Astrocyte of the cerebellum (primary cell): Measurements from ENCODE around the gene UCK1.

Experiments
- DNase-seq: peaks from one replicate; pipeline ENCODE4 v3.0.0-alpha.2; 2011; ENCODE audit warnings: low read depth
- H3K4me3 ChIP-seq: 2 replicates; pipeline ENCODE4 v1.5.1; 2011; ENCODE audit warnings: mild to moderate bottlenecking, low read depth, low read length, moderate library complexity
- in situ Hi-C: cut with HindIII; loops from 2 replicates; pipeline ENCODE4 v1.10.0; 2017; ENCODE audit warnings: low sequenced_read_pairs
- TF ChIP-seq, protein P1 (sequence below): IDR thresholded peaks from 2 replicates; pipeline ENCODE4 v1.5.1; 2012; ENCODE audit warnings: low read length, low read depth, moderate library complexity, mild to moderate bottlenecking; ENCODE audit errors: missing control alignments

UCK1 gene

DNA sequence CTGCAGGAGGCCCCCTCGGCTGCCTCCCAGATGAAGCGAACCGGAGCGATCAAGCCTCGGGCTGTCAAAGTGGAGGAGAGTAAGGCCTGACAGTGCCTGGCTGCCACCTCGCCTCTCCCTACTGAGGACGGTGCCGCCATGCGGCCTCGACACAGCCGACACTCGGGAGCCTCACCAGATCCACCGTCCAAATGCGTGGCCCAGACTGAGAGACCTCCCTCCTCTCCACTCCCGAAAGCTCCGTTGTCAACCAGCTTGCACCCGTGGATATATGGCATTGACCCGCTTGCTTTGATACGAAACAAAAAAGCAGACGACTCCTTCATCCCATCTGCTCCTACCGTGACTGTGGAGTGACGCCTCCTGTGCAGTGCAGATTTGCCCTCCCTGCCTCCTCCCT, 35.3 kb downstream of the UCK1 start:
- TF ChIP-seq, protein P1, sequence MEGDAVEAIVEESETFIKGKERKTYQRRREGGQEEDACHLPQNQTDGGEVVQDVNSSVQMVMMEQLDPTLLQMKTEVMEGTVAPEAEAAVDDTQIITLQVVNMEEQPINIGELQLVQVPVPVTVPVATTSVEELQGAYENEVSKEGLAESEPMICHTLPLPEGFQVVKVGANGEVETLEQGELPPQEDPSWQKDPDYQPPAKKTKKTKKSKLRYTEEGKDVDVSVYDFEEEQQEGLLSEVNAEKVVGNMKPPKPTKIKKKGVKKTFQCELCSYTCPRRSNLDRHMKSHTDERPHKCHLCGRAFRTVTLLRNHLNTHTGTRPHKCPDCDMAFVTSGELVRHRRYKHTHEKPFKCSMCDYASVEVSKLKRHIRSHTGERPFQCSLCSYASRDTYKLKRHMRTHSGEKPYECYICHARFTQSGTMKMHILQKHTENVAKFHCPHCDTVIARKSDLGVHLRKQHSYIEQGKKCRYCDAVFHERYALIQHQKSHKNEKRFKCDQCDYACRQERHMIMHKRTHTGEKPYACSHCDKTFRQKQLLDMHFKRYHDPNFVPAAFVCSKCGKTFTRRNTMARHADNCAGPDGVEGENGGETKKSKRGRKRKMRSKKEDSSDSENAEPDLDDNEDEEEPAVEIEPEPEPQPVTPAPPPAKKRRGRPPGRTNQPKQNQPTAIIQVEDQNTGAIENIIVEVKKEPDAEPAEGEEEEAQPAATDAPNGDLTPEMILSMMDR: no peak
- DNase-seq: no peak
- in situ Hi-C loops: no loop called here
- H3K4me3 ChIP-seq: no peak overlapping the region

DNA sequence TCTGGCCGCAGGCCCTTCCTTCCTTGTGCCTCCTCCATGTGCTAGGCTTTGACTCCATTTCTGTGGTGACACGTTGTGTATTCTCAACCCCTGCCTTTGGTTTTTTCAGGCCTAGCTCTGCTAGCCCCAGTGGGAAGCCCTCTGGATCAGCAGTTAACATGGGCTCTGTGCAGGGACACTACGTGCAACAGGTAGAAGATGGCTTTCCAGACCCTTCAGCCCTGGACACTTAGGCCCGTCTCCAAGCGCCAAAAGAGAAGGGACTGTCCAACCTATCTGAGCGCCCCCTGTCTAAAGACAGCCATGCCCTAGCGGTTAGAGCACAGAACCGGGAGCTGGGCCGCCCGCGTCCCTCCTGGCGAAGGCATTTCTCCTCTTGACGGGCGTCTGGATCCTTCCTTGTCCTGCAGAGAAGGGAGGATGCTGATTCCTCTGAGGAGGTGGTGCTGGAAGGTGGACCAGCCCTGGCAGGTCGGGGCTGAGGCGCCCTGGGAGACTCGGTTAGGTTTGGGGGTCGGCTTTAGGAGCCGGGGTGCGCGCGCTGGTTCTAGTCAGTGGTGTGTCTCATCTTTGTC, 36.7 kb downstream of the UCK1 start:
- TF ChIP-seq, protein P1: no peak
- no peak for DNase-seq
- H3K4me3 ChIP-seq: no peak overlapping the region
- in situ Hi-C loops: no loop called here

DNA sequence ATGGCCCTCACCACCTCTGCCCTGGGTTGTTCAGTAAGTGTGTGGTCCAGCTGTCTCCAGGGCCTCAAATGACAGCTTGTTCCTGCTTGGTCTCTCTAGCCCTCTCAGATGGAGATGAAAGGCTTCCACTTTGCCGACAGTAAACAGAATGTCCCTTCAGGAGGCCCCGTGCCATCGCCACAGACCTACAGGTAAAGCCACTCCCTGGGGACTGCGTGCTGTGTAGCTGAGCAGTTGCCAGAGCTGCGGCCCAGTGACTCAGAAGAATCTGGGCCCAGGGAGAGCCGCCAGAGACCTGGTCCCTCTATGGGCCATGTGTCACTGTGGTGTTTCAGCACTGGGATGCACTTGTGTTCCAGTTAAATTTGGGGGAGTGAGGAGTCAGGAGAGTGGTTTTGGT, 39.0 kb downstream of the UCK1 start:
- in situ Hi-C loops: no loop called here
- no peak overlapping the region for H3K4me3 ChIP-seq
- TF ChIP-seq, protein P1: no peak
- DNase-seq: no peak

DNA sequence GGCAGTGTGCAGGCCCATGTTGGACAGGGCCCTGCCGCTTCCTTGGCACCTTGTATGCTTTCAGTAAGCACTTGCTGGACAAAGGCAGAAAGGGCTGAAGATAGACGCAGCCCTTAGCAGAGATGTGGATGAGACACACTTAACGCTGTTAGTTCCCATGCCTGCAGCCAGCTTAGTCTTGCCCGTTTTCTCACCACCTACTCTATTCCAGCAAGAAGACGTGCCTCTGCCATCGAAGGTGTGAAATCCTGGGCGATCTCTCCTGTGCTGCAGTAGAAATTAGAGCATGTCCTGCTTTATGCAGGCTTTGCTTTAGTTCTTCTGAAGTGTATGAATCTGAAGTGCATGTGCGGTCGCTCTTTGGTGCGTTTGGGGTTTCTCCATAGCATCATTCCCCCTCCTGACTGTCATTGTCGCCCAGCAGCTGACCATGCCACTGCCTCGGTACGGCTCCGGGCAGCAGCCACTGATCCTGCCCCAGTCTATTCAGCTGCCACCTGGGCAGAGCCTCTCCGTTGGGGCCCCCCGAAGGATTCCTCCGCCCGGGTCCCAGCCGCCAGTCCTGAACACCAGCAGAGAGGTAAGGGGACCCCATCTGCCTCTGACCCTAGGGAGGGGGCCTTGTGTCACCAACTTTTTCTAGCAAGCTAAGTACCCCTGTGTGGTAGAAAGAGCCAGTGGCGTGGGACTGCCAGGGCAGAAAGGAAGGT, 39.9 kb downstream of the UCK1 start:
- DNase-seq: no peak
- TF ChIP-seq, protein P1: no peak
- in situ Hi-C loops: no loop called here
- no peak overlapping the region for H3K4me3 ChIP-seq

DNA sequence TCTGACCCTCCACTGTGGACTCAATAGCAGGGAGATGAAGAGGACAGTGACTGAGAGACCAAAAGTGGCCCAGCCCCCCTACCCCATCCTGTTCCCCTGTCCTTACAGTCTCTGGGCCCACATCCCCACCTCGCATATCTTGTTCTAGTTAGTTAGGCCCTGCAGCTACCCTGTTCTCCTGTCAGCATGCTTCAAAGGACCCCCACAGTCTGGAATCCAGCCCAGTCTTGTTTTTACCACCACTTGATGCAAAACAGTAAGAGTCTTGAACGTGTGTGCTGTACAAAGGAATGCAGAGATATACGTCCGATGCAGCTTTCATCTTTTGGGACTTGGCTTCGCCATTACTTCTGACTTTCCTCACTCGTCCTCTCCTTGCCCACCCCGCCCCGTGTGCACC, 40.5 kb downstream of the UCK1 start:
- peak; percentile 49 for DNase-seq
- no peak overlapping the region for H3K4me3 ChIP-seq
- in situ Hi-C loops: no loop called here
- TF ChIP-seq, protein P1: no peak

DNA sequence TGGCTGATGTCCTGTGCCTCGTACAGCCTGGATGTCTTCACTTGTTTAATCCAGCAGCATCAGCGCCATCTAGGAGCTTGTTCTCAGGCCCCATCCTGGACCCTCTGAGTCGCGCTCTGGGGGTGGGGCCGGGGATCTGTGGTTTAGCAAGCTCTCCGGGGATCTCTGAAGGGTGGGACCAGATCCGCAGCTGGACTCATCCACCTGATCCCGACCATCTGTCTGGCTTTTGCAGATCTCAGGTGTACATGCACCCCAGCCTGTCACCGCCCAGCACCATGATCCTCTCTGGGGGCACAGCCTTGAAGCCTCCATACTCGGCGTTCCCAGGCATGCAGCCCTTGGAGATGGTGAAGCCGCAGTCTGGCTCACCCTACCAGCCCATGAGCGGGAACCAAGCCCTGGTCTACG, 43.4 kb downstream of the UCK1 start:
- H3K4me3 ChIP-seq: no peak overlapping the region
- in situ Hi-C loops: no loop called here
- no peak for DNase-seq
- TF ChIP-seq, protein P1: no peak
